ENCODE results near the gene NPR3. TPM values are rescaled to one million over a fixed set of nuclear protein-coding genes. Genes with fewer than 3 reads are reported as not detected.

Gene NPR3
- total and polyA plus RNA-seq, 2 of the 8 experiments (the other 6 are each of a cell fraction or from before 2014, with no cell fraction given), result not detected

DNA sequence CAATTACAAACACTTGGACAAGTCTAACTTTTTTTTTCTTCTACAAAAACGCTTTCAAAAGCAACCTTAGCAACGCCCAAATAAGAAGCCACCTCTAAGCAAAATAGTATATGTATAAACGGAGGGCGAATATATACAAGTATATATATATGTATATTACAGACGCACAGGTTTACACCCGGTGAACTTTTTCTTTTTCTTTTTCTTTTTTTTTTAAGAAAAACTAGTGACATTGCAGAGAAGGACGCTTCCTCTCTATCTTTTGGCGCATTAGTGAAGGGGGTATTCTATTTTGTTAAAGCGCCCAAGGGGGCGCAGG is 200 bp downstream of the NPR3 start (continued):
- TF ChIP-seq ATF3 (IDR thresholded peaks at IDR 0.05; ENCODE audit: insufficient read depth, low read depth, low read length), result no peak
- TF ChIP-seq SIX5 (IDR thresholded peaks at IDR 0.05; ENCODE audit: low read depth, low read length), result no peak
- no peak for TF ChIP-seq TBP (IDR thresholded peaks at IDR 0.05; ENCODE audit: low read depth, low read length)

All from H1 (cell line).